Loucy (cell line): Measurements from ENCODE around the gene FAM156B.
"Not testable (repeated sequence)": the region's sequence is repeated elsewhere in the genome, so short reads cannot be mapped to it uniquely, and the experiment has no call there.

Experiments
- CTCF ChIP-seq: fragments of 200-600 bp; sonication (generic); conservative IDR thresholded peaks from 2 replicates; pipeline ENCODE4 v1.5.1; 2014; ENCODE audit warnings: mild to moderate bottlenecking, antibody characterized with exemption, low read length
- EZH2phosphoT487 ChIP-seq: fragments of 200-600 bp; IDR thresholded peaks from 2 replicates; pipeline ENCODE4 v1.6.1; 2018; ENCODE audit warnings: antibody characterized with exemption, mild to moderate bottlenecking, moderate library complexity, borderline replicate concordance

- not testable (repeated sequence) for TF ChIP-seq CTCF, EZH2phosphoT487
Observed at GRCh38 chrX:52941728-52942127, 44.6 kb downstream of the FAM156B start.
